ENCODE results near the gene HYAL4. TPM values are rescaled to one million over a fixed set of nuclear protein-coding genes. Genes with fewer than 3 reads are reported as not detected.
A peak's percentile ranks its signal among the peaks of the same experiment; 100 is the strongest.
"Not testable (repeated sequence)": the region's sequence is repeated elsewhere in the genome, so short reads cannot be mapped to it uniquely, and the experiment has no call there.

HYAL4 gene
- total and polyA plus RNA-seq, 2 of the 13 experiments (the other 11 are each of a cell fraction or from before 2014, with no cell fraction given), result not detected

DNA sequence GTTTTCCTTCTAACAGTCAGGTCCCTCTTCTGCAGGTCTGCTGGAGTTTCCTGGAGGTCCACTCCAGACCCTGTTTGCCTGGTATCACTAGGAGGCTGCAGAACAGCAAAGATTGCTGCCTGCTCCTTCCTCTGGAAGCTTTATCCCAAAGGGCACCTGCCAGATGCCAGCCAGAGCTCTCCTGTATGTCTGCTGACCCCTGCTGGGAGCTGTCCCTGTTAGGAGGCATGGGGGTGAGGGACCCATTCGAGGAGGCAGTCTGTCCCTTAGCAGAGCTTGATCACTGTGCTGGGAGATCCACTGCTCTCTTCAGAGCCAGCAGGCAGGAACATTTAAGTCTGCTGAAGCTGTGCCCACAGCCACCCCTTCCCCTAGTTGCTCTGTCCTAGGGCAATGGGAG is 11.5 kb downstream of the HYAL4 start:
- H3K4me3 ChIP-seq (replicated peaks in 1 of 3; ENCODE audit: insufficient read depth in 1 of 3, low read depth in 2 of 3, low read length in 3 of 3); FAIRE-seq; H2AFZ ChIP-seq (ENCODE audit: low read length); H3K9me3 ChIP-seq (ENCODE audit: low read length); H4K20me1 ChIP-seq (ENCODE audit: insufficient read depth, low read length); H3K27ac ChIP-seq (ENCODE audit: extremely low read length, insufficient read depth, low read length); H3K4me1 ChIP-seq (ENCODE audit: insufficient read depth, low read length); DNase-seq (ENCODE audit: low spot score); H3K79me2 ChIP-seq (ENCODE audit: insufficient read depth, low read length); BruUV-seq (replicated peaks); H3K36me3 ChIP-seq (replicated peaks in 1 of 2; ENCODE audit: control insufficient read depth in 1 of 2, insufficient read depth in 2 of 2, low read length in 2 of 2); H3K27me3 ChIP-seq (ENCODE audit: control insufficient read depth in 1 of 2, insufficient read depth in 2 of 2, low read length in 2 of 2); H3K9ac ChIP-seq (ENCODE audit: insufficient read depth, low read depth, low read length); in situ Hi-C loops (cut with HindIII; ENCODE audit: extremely low pct_ligation_motif_present, low pct_unique_long_range_greater_than_20kb); H3K4me2 ChIP-seq (ENCODE audit: low read depth, low read length): not testable (repeated sequence)
- 0% methylated on average over 1 of the region's 1 CpG for WGBS (ENCODE audit: low lambda C conversion rate)
- POLR2A ChIA-PET, result interaction anchor here (1.6 kb wide), 1 partner anchor 108 kb away, joined by 5 read pairs; the partner anchor contains the start of gene WASL
- TF ChIP-seq STAG1 (CRISPR knock-in tag; IDR thresholded peaks at IDR 0.05), result peak; percentile 67
- TF ChIP-seq, protein P1, sequence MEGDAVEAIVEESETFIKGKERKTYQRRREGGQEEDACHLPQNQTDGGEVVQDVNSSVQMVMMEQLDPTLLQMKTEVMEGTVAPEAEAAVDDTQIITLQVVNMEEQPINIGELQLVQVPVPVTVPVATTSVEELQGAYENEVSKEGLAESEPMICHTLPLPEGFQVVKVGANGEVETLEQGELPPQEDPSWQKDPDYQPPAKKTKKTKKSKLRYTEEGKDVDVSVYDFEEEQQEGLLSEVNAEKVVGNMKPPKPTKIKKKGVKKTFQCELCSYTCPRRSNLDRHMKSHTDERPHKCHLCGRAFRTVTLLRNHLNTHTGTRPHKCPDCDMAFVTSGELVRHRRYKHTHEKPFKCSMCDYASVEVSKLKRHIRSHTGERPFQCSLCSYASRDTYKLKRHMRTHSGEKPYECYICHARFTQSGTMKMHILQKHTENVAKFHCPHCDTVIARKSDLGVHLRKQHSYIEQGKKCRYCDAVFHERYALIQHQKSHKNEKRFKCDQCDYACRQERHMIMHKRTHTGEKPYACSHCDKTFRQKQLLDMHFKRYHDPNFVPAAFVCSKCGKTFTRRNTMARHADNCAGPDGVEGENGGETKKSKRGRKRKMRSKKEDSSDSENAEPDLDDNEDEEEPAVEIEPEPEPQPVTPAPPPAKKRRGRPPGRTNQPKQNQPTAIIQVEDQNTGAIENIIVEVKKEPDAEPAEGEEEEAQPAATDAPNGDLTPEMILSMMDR (CRISPR knock-in tag; IDR thresholded peaks at IDR 0.05), result peak; percentile 61
- peak; percentile 54; the same call in 1 of the 2 replicates for TF ChIP-seq SMC3 (IDR thresholded peaks at IDR 0.05; ENCODE audit: low read length)
- ATAC-seq, result peak; percentile 77
- CTCF ChIA-PET (ENCODE audit: low intra/inter-chr PET ratio, low total read pairs), result interaction anchor here (0.8 kb wide), 1 partner anchor 174 kb away, joined by 3 read pairs; no protein-coding TSS in a partner anchor
- intact Hi-C loops (cut with micrococcal nuclease; ENCODE audit: unreplicated experiment), result loop anchor here (2.0 kb wide), 1 partner anchor 174 kb away; no protein-coding TSS in a partner anchor

DNA sequence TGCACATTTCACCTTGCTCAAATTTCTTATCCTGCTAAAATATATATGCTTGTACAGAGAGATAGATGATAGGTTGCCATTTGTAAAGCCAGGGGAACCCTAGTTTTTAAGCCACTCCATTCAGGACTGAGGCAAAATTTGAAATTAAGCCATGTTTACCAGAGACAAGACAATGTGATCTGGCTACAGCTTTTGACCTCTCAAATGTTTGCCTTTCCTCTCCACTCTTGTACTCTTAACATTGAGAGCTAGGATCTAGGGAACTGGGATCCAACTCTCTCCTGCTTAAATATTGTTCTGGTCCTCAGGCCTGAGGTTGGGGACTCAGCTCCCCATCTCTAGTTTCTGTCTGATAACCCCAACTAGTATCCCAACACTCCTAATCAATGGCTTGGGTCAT is 15.9 kb downstream of the HYAL4 start:
- Histone ChIP-seq H3K27me3 (ENCODE audit: control insufficient read depth in 1 of 2, insufficient read depth in 2 of 2, low read length in 2 of 2) (no peaks in the 10 kb centered on the region), H3K4me1 (ENCODE audit: insufficient read depth, low read length) (no peaks in the 10 kb centered on the region), H4K20me1 (ENCODE audit: insufficient read depth, low read length) (no peaks in the 10 kb centered on the region), H3K36me3 (replicated peaks in 1 of 2; ENCODE audit: control insufficient read depth in 1 of 2, insufficient read depth in 2 of 2, low read length in 2 of 2) (no peaks in the 10 kb centered on the region), H3K27ac (ENCODE audit: extremely low read length, insufficient read depth, low read length) (no peak overlapping the region), H3K79me2 (ENCODE audit: insufficient read depth, low read length) (no peaks in the 10 kb centered on the region), H3K9ac (ENCODE audit: insufficient read depth, low read depth, low read length) (no peak overlapping the region), H3K4me2 (ENCODE audit: low read depth, low read length) (no peak overlapping the region), H2AFZ (ENCODE audit: low read length) (no peak overlapping the region), H3K4me3 (replicated peaks in 1 of 3; ENCODE audit: insufficient read depth in 1 of 3, low read depth in 2 of 3, low read length in 3 of 3) (no peak overlapping the region), H3K9me3 (ENCODE audit: low read length) (no peaks in the 10 kb centered on the region)
- intact Hi-C loops (cut with micrococcal nuclease; ENCODE audit: unreplicated experiment), result no loop called here
- in situ Hi-C loops (cut with HindIII; ENCODE audit: extremely low pct_ligation_motif_present, low pct_unique_long_range_greater_than_20kb), result loop anchor here (5.0 to 10.0 kb wide), 2 partner anchors 174 to 226 kb away; no protein-coding TSS in a partner anchor
- DNase-seq (ENCODE audit: low spot score) (no peak), ATAC-seq (no peak), FAIRE-seq (no peak)
- ChIA-PET POLR2A (no interaction called here), CTCF (ENCODE audit: low intra/inter-chr PET ratio, low total read pairs) (no interaction called here)
- no TSS peak for BruUV-seq (replicated peaks)
- no peak for TF ChIP-seq BCL6 (CRISPR knock-in tag; IDR thresholded peaks at IDR 0.05)
- no peak for TF ChIP-seq RFX5 (IDR thresholded peaks at IDR 0.05; ENCODE audit: low read depth, low read length)
- no peak for TF ChIP-seq ZNF549 (CRISPR knock-in tag; IDR thresholded peaks at IDR 0.05)
- no peak for TF ChIP-seq ERF (CRISPR knock-in tag; IDR thresholded peaks at IDR 0.05)
- no peak for TF ChIP-seq RBM22 (optimal IDR thresholded peaks at IDR 0.05; ENCODE audit: low read length)
- no peak for TF ChIP-seq ZBTB38 (CRISPR knock-in tag; IDR thresholded peaks at IDR 0.05)
- no peak for TF ChIP-seq ZNF557 (CRISPR knock-in tag; IDR thresholded peaks at IDR 0.05)
- TF ChIP-seq, protein P2, sequence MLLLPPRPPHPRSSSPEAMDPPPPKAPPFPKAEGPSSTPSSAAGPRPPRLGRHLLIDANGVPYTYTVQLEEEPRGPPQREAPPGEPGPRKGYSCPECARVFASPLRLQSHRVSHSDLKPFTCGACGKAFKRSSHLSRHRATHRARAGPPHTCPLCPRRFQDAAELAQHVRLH (CRISPR knock-in tag; IDR thresholded peaks at IDR 0.05; ENCODE audit: borderline replicate concordance, low read depth), result no peak
- TF ChIP-seq KDM5B (CRISPR knock-in tag; IDR thresholded peaks at IDR 0.05; ENCODE audit: borderline replicate concordance), result no peak
- TF ChIP-seq, protein P3, sequence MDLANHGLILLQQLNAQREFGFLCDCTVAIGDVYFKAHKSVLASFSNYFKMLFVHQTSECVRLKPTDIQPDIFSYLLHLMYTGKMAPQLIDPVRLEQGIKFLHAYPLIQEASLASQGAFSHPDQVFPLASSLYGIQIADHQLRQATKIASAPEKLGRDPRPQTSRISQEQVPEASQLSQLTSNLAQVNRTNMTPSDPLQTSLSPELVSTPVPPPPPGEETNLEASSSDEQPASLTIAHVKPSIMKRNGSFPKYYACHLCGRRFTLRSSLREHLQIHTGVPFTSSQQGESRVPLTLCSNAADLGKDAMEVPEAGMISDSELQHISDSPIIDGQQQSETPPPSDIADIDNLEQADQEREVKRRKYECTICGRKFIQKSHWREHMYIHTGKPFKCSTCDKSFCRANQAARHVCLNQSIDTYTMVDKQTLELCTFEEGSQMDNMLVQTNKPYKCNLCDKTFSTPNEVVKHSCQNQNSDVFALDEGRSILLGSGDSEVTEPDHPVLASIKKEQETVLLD (CRISPR knock-in tag; IDR thresholded peaks at IDR 0.05; ENCODE audit: low read depth), result no peak
- TF ChIP-seq, protein P4, sequence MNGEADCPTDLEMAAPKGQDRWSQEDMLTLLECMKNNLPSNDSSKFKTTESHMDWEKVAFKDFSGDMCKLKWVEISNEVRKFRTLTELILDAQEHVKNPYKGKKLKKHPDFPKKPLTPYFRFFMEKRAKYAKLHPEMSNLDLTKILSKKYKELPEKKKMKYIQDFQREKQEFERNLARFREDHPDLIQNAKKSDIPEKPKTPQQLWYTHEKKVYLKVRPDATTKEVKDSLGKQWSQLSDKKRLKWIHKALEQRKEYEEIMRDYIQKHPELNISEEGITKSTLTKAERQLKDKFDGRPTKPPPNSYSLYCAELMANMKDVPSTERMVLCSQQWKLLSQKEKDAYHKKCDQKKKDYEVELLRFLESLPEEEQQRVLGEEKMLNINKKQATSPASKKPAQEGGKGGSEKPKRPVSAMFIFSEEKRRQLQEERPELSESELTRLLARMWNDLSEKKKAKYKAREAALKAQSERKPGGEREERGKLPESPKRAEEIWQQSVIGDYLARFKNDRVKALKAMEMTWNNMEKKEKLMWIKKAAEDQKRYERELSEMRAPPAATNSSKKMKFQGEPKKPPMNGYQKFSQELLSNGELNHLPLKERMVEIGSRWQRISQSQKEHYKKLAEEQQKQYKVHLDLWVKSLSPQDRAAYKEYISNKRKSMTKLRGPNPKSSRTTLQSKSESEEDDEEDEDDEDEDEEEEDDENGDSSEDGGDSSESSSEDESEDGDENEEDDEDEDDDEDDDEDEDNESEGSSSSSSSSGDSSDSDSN (CRISPR knock-in tag; IDR thresholded peaks at IDR 0.05), result no peak
- no peak for TF ChIP-seq KDM6A (CRISPR knock-in tag; IDR thresholded peaks at IDR 0.05; ENCODE audit: low read depth)
